IMR-90 (cell line): ENCODE data around the gene PAX3. TPM values are rescaled to one million over a fixed set of nuclear protein-coding genes. Genes with fewer than 3 reads are reported as not detected.

Source experiments
- ATAC-seq: fragments of 200-7000 bp; cut with Tn5 transposase; 2 replicates; pipeline ENCODE4 v1.9.1; 2020; ENCODE audit warnings: low read depth, mild to moderate bottlenecking, moderate library complexity
- BruUV-seq: library from RNA; stranded (reverse); fragments of 400-500 nt; replicated peaks from 2 replicates; lab custom pipeline; 2021; lab: Mats Ljungman, UMichigan
- CTCF ChIA-PET: fragments of 300-600 bp; formaldehyde crosslinking; extraction: SDS; loops from one replicate; lab custom pipeline; 2021; ENCODE audit warnings: antibody characterized with exemption; lab: Yijun Ruan, JAX
- POLR2A ChIA-PET: fragments of 300-600 bp; sonication (Branson Sonifier 250); formaldehyde crosslinking; loops from one replicate; lab custom pipeline; 2022; ENCODE audit warnings: antibody characterized with exemption; ENCODE audit not compliant: unreplicated experiment; lab: Charles Lee
- DNase-seq: peaks from one replicate; pipeline ENCODE4 v3.0.0; 2013
- H2AFZ ChIP-seq: replicated peaks from 2 replicates; pipeline ENCODE3; 2013; ENCODE audit warnings: low read length, mild to moderate bottlenecking; ENCODE audit not compliant: poor library complexity
- H2AK5ac ChIP-seq: 2 replicates; pipeline ENCODE4 v1.6.1; 2013; ENCODE audit warnings: low read depth, low read length, inconsistent platforms
- H2AK9ac ChIP-seq: replicated peaks from 2 replicates; pipeline ENCODE3; 2013; ENCODE audit warnings: mild to moderate bottlenecking, low read depth, low read length, moderate library complexity; ENCODE audit not compliant: poor library complexity
- H2BK120ac ChIP-seq: 2 replicates; pipeline ENCODE4 v1.6.1; 2013; ENCODE audit warnings: low read depth, low read length, inconsistent platforms
- H2BK15ac ChIP-seq: 3 replicates; pipeline ENCODE4 v1.6.1; 2013; ENCODE audit warnings: low read depth, low read length, inconsistent platforms
- H2BK20ac ChIP-seq: 2 replicates; pipeline ENCODE4 v1.6.1; 2013; ENCODE audit warnings: low read depth, mild to moderate bottlenecking, inconsistent platforms, low read length, moderate library complexity
- H2BK5ac ChIP-seq: 2 replicates; pipeline ENCODE4 v1.6.1; 2013; ENCODE audit warnings: mild to moderate bottlenecking, low read depth, low read length, inconsistent platforms; ENCODE audit not compliant: poor library complexity, severe bottlenecking
- H3K14ac ChIP-seq: replicated peaks from 2 replicates; pipeline ENCODE4 v1.6.1; 2013; ENCODE audit warnings: low read depth, low read length, inconsistent platforms
- H3K18ac ChIP-seq: 2 replicates; pipeline ENCODE4 v1.6.1; 2013; ENCODE audit warnings: low read depth, low read length, control low read depth
- H3K23ac ChIP-seq: 2 replicates; pipeline ENCODE4 v1.6.1; 2013; ENCODE audit warnings: low read depth, low read length, inconsistent platforms
- H3K27ac ChIP-seq: 2 replicates; pipeline ENCODE4 v1.5.1; 2013; ENCODE audit warnings: mild to moderate bottlenecking, control low read depth, low read length; ENCODE audit not compliant: insufficient read depth
- H3K27me3 ChIP-seq: 2 replicates; pipeline ENCODE4 v1.6.1; 2013; ENCODE audit warnings: low read length; ENCODE audit not compliant: control insufficient read depth, insufficient read depth
- H3K36me3 ChIP-seq: 2 replicates; pipeline ENCODE4 v1.6.1; 2013; ENCODE audit warnings: low read length, mixed read lengths; ENCODE audit not compliant: control insufficient read depth, insufficient read depth
- H3K4ac ChIP-seq: 2 replicates; pipeline ENCODE4 v1.6.1; 2013; ENCODE audit warnings: low read depth, low read length, inconsistent platforms
- H3K4me1 ChIP-seq: 2 replicates; pipeline ENCODE4 v1.6.1; 2013; ENCODE audit warnings: low read length, mixed read lengths; ENCODE audit not compliant: control insufficient read depth, insufficient read depth
- H3K4me2 ChIP-seq: 2 replicates; pipeline ENCODE4 v1.6.1; 2013; ENCODE audit warnings: low read depth, mild to moderate bottlenecking, control low read depth, low read length, moderate library complexity
- H3K4me3 ChIP-seq: 2 replicates; pipeline ENCODE4 v1.5.1; 2013; ENCODE audit warnings: low read depth, mild to moderate bottlenecking, control low read depth, low read length, moderate library complexity; ENCODE audit not compliant: insufficient read depth
- H3K56ac ChIP-seq: 2 replicates; pipeline ENCODE4 v1.6.1; 2013; ENCODE audit warnings: low read length, inconsistent platforms; ENCODE audit not compliant: insufficient read depth; ENCODE audit errors: extremely low read depth
- H3K79me1 ChIP-seq, 2 experiments: 2 replicates each; pipeline ENCODE4 v1.6.1; 2013; ENCODE audit warnings: low read length in 2 of 2, inconsistent platforms in 1 of 2, low read depth in 1 of 2
- H3K9ac ChIP-seq: 2 replicates; pipeline ENCODE4 v1.6.1; 2013; ENCODE audit warnings: low read depth, low read length, control low read depth
- H3K9me1 ChIP-seq: 2 replicates; pipeline ENCODE4 v1.6.1; 2013; ENCODE audit warnings: low read length, inconsistent platforms; ENCODE audit not compliant: insufficient read depth
- H3K9me3 ChIP-seq: 2 replicates; pipeline ENCODE4 v1.6.1; 2013; ENCODE audit warnings: low read length; ENCODE audit not compliant: control insufficient read depth, insufficient read depth
- H4K20me1 ChIP-seq: 2 replicates; pipeline ENCODE4 v1.6.1; 2013; ENCODE audit warnings: low read length, inconsistent platforms; ENCODE audit not compliant: insufficient read depth
- H4K5ac ChIP-seq: 2 replicates; pipeline ENCODE4 v1.6.1; 2013; ENCODE audit warnings: mild to moderate bottlenecking, low read depth, low read length, control low read depth
- H4K8ac ChIP-seq, 2 experiments: 2 replicates each; pipeline ENCODE4 v1.6.1; 2013; ENCODE audit warnings: low read depth in 2 of 2, low read length in 2 of 2, control low read depth in 1 of 2, inconsistent platforms in 1 of 2
- H4K91ac ChIP-seq: 2 replicates; pipeline ENCODE4 v1.6.1; 2013; ENCODE audit warnings: low read depth, low read length, inconsistent platforms; ENCODE audit not compliant: insufficient read depth
- BHLHE40 ChIP-seq: fragments of 150-350 bp; IDR thresholded peaks from 2 replicates; pipeline ENCODE4 v1.6.1; 2016; ENCODE audit warnings: mild to moderate bottlenecking, low read depth, low read length
- CEBPB ChIP-seq: IDR thresholded peaks from 2 replicates; pipeline ENCODE4 v1.6.1; 2012; ENCODE audit warnings: low read depth, low read length, improper control_type of control experiment
- CHD1 ChIP-seq: IDR thresholded peaks from 2 replicates; pipeline ENCODE4 v1.6.1; 2012; ENCODE audit warnings: low read depth, low read length, improper control_type of control experiment
- ELK1 ChIP-seq: fragments of 150-350 bp; IDR thresholded peaks from 2 replicates; pipeline ENCODE4 v1.6.1; 2016; ENCODE audit warnings: low read depth, mild to moderate bottlenecking, low read length, moderate library complexity, borderline replicate concordance
- FOS ChIP-seq: fragments of 150-350 bp; IDR thresholded peaks from 2 replicates; pipeline ENCODE4 v1.6.1; 2016; ENCODE audit warnings: low read depth, low read length
- MAFK ChIP-seq: IDR thresholded peaks from 2 replicates; pipeline ENCODE4 v1.6.1; 2012; ENCODE audit warnings: low read depth, low read length, improper control_type of control experiment
- MAZ ChIP-seq: IDR thresholded peaks from 2 replicates; pipeline ENCODE4 v1.6.1; 2012; ENCODE audit warnings: low read depth, mild to moderate bottlenecking, low read length, improper control_type of control experiment, moderate library complexity, borderline replicate concordance
- MXI1 ChIP-seq: IDR thresholded peaks from 2 replicates; pipeline ENCODE4 v1.6.1; 2012; ENCODE audit warnings: low read depth, mild to moderate bottlenecking, low read length, moderate library complexity, borderline replicate concordance
- NFE2L2 ChIP-seq: fragments of 150-350 bp; IDR thresholded peaks from 2 replicates; pipeline ENCODE4 v1.6.1; 2016; ENCODE audit warnings: low read depth, mild to moderate bottlenecking, low read length
- POLR2A ChIP-seq: IDR thresholded peaks from 2 replicates; pipeline ENCODE4 v1.6.1; 2012; ENCODE audit warnings: mild to moderate bottlenecking, low read depth, low read length
- RAD21 ChIP-seq: IDR thresholded peaks from 2 replicates; pipeline ENCODE4 v1.6.1; 2012; ENCODE audit warnings: low read length, improper control_type of control experiment
- RCOR1 ChIP-seq: IDR thresholded peaks from 2 replicates; pipeline ENCODE4 v1.6.1; 2012; ENCODE audit warnings: mild to moderate bottlenecking, low read length, improper control_type of control experiment; ENCODE audit not compliant: insufficient replicate concordance
- RFX5 ChIP-seq: IDR thresholded peaks from 2 replicates; pipeline ENCODE4 v1.8.0; 2012; ENCODE audit warnings: low read depth, mild to moderate bottlenecking, low read length, moderate library complexity
- SMC3 ChIP-seq: fragments of 150-350 bp; IDR thresholded peaks from 2 replicates; pipeline ENCODE4 v1.6.1; 2016; ENCODE audit warnings: low read depth, mild to moderate bottlenecking, antibody characterized with exemption, low read length, moderate library complexity
- USF2 ChIP-seq: fragments of 150-350 bp; IDR thresholded peaks from 2 replicates; pipeline ENCODE4 v1.6.1; 2017; ENCODE audit warnings: mild to moderate bottlenecking, antibody characterized with exemption, low read length, low read depth
- WGBS, 2 experiments: methylation state at CpG; one replicate each; pipeline versions ENCODE4 v1.1.5 to v1.1.7; 2013; ENCODE audit warnings: missing lambda C conversion rate in 2 of 2; ENCODE audit not compliant: insufficient read length in 1 of 2; ENCODE audit errors: extremely low coverage in 2 of 2; 5-methylcytosine and 5-hydroxymethylcytosine counted together
- dilution Hi-C: fragments of 300-500 bp; cut with HindIII; formaldehyde crosslinking; loops from one replicate; pipeline ENCODE4 v1.14.3; 2018; ENCODE audit warnings: low sequenced_read_pairs; ENCODE audit not compliant: unreplicated experiment
- in situ Hi-C: fragments of 300-500 bp; cut with MboI; formaldehyde crosslinking; loops from 3 replicates; pipeline ENCODE4 v1.14.3; 2019; ENCODE audit warnings: low sequenced_read_pairs, inconsistent platforms, mixed read lengths
- intact Hi-C: fragments of 100-400 bp; cut with micrococcal nuclease; formaldehyde crosslinking; loops from 2 replicates; pipeline ENCODE4 v1.10.0; 2022
- polyA plus RNA-seq, 3 experiments: library from polyadenylated mRNA; depleted of rRNA; stranded (reverse); fragments of >200 nt; gene quantifications; 2 replicates each; pipeline ENCODE4 v1.2.3, GENCODE V29; 2012; ENCODE audit warnings: low replicate concordance in 1 of 3
- total RNA-seq: library from RNA; depleted of rRNA; stranded (reverse); fragments of >200 nt; gene quantifications from 2 replicates; pipeline ENCODE4 v1.2.3, GENCODE V29; 2012
- TF ChIP-seq, protein P1 (sequence below): conservative IDR thresholded peaks from 2 replicates; pipeline ENCODE4 v1.5.1; 2012; ENCODE audit warnings: mild to moderate bottlenecking, low read depth, low read length, improper control_type of control experiment

PAX3 gene
- total and polyA plus RNA-seq, 2 of the 4 experiments (the other 2 are of a cell fraction): not detected

DNA sequence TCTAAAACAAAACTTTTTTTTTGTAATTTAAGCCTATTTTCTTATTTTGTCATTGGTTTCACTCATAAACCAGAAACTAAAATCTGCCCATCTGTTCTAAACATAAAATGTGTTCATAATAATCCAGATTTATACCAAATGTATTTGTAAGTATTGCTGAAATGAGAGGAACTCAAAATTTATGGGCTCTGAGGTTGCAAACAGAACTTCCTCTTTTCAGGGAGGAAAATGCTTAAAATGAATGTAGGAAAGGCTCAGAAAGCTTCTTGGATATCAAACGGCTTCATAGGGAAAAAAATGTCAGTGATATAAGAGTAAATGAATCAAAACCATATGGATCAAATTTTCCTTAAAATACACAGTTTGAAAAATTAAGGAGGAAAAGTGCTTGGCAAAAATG, 83.9 kb downstream of the PAX3 start:
- ATAC-seq (no peak), DNase-seq (no peak)

More for the DNA sequence above, 83.9 kb downstream of the PAX3 start:
- Histone ChIP-seq H2AK9ac (no peak overlapping the region), H3K4me2 (no peak overlapping the region), H3K4me3 (no peak overlapping the region), H3K36me3 (no peaks in the 10 kb centered on the region), H4K5ac (no peak overlapping the region), H3K79me1 (no peaks in the 10 kb centered on the region), H3K18ac (no peak overlapping the region), H2BK120ac (no peak overlapping the region), H4K91ac (no peak overlapping the region), H2BK15ac (no peak overlapping the region), H2BK5ac (no peak overlapping the region), H3K9ac (no peak overlapping the region), H3K4me1 (no peaks in the 10 kb centered on the region), H2AK5ac (no peak overlapping the region), H3K27me3 (no peaks in the 10 kb centered on the region), H3K9me3 (no peaks in the 10 kb centered on the region), H2BK20ac (no peak overlapping the region), H3K4ac (no peak overlapping the region), H3K9me1 (no peaks in the 10 kb centered on the region), H3K23ac (no peak overlapping the region), H4K20me1 (no peaks in the 10 kb centered on the region), H3K56ac (no peak overlapping the region), H4K8ac (no peak overlapping the region), H2AFZ (no peak overlapping the region), H3K27ac (no peak overlapping the region), H3K14ac (no peak overlapping the region)
- dilution Hi-C loops (no loop called here), in situ Hi-C loops (no loop called here), intact Hi-C loops (no loop called here)
- POLR2A ChIA-PET: no interaction called here
- no CpG with 5 or more reads among the region's 1 CpG for WGBS, 2 experiments
- CTCF ChIA-PET: no interaction called here
- TF ChIP-seq BHLHE40 (no peak), FOS (no peak), MAFK (no peak), POLR2A (no peak), CEBPB (no peak), RAD21 (no peak), ELK1 (no peak), CHD1 (no peak), MAZ (no peak), NFE2L2 (no peak), RFX5 (no peak), MXI1 (no peak), RCOR1 (no peak), SMC3 (no peak), USF2 (no peak)
- TF ChIP-seq, protein P1, sequence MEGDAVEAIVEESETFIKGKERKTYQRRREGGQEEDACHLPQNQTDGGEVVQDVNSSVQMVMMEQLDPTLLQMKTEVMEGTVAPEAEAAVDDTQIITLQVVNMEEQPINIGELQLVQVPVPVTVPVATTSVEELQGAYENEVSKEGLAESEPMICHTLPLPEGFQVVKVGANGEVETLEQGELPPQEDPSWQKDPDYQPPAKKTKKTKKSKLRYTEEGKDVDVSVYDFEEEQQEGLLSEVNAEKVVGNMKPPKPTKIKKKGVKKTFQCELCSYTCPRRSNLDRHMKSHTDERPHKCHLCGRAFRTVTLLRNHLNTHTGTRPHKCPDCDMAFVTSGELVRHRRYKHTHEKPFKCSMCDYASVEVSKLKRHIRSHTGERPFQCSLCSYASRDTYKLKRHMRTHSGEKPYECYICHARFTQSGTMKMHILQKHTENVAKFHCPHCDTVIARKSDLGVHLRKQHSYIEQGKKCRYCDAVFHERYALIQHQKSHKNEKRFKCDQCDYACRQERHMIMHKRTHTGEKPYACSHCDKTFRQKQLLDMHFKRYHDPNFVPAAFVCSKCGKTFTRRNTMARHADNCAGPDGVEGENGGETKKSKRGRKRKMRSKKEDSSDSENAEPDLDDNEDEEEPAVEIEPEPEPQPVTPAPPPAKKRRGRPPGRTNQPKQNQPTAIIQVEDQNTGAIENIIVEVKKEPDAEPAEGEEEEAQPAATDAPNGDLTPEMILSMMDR: no peak
- no TSS peak for BruUV-seq
